Suprapubic skin (tissue), 4 donors: Measurements from ENCODE around the gene DTNA.

Experiments used
- EP300 ChIP-seq: sonication (generic); formaldehyde crosslinking; IDR thresholded peaks from one replicate; pipeline ENCODE4 v1.6.1; 2017; ENCODE audit warnings: antibody characterized with exemption
- POLR2AphosphoS5 ChIP-seq, 3 donors: sonication (generic); formaldehyde crosslinking; IDR thresholded peaks; one replicate each; pipeline ENCODE4 v1.6.1; 2017; ENCODE audit warnings: antibody characterized with exemption in 3 of 3
- TF ChIP-seq, protein P1 (sequence below), 2 donors: fragments of 200-600 bp in 1 of 2; fragments of 450-650 bp in 1 of 2; sonication (generic) in 1 of 2; IDR thresholded peaks; one replicate each; pipeline ENCODE4 v1.5.1; 2016 to 2019; ENCODE audit warnings: antibody characterized with exemption in 2 of 2, mild to moderate bottlenecking in 1 of 2, moderate library complexity in 1 of 2

- TF ChIP-seq EP300 (no peak), POLR2AphosphoS5 (IDR thresholded peaks at IDR 0.05) (no peak)
- TF ChIP-seq, protein P1, sequence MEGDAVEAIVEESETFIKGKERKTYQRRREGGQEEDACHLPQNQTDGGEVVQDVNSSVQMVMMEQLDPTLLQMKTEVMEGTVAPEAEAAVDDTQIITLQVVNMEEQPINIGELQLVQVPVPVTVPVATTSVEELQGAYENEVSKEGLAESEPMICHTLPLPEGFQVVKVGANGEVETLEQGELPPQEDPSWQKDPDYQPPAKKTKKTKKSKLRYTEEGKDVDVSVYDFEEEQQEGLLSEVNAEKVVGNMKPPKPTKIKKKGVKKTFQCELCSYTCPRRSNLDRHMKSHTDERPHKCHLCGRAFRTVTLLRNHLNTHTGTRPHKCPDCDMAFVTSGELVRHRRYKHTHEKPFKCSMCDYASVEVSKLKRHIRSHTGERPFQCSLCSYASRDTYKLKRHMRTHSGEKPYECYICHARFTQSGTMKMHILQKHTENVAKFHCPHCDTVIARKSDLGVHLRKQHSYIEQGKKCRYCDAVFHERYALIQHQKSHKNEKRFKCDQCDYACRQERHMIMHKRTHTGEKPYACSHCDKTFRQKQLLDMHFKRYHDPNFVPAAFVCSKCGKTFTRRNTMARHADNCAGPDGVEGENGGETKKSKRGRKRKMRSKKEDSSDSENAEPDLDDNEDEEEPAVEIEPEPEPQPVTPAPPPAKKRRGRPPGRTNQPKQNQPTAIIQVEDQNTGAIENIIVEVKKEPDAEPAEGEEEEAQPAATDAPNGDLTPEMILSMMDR (IDR thresholded peaks at IDR 0.05) = no peak
Observed at GRCh38 chr18:34904994-34905393, 194.9 kb downstream of the DTNA start.
